Parathyroid adenoma (tissue), 2 donors: ENCODE results near the gene PARVA.

Source experiments
- H2AFZ ChIP-seq: fragments of 300-600 bp; sonication (generic); one replicate; pipeline ENCODE4 v1.7.0; 2017; ENCODE audit warnings: antibody characterized with exemption, mild to moderate bottlenecking
- H3K27ac ChIP-seq: fragments of 300-600 bp; sonication (generic); one replicate; pipeline ENCODE4 v1.7.0; 2017
- H3K27me3 ChIP-seq: fragments of 300-600 bp; sonication (generic); one replicate; pipeline ENCODE4 v1.7.0; 2017; ENCODE audit warnings: low read length; ENCODE audit not compliant: control insufficient read depth, insufficient read depth
- H3K36me3 ChIP-seq: fragments of 300-600 bp; sonication (generic); one replicate; pipeline ENCODE4 v1.7.0; 2017; ENCODE audit warnings: low read length; ENCODE audit not compliant: control insufficient read depth, insufficient read depth
- H3K4me1 ChIP-seq: fragments of 300-600 bp; sonication (generic); one replicate; pipeline ENCODE4 v1.7.0; 2017; ENCODE audit warnings: control low read depth
- H3K4me2 ChIP-seq: fragments of 300-600 bp; sonication (generic); one replicate; pipeline ENCODE4 v1.7.0; 2017; ENCODE audit warnings: low read length
- H3K4me3 ChIP-seq: fragments of 300-600 bp; sonication (generic); one replicate; pipeline ENCODE4 v1.7.0; 2017; ENCODE audit warnings: low read depth, low read length
- H3K79me2 ChIP-seq: fragments of 300-600 bp; sonication (generic); one replicate; pipeline ENCODE4 v1.7.0; 2017; ENCODE audit warnings: control low read depth
- H3K9ac ChIP-seq: fragments of 300-600 bp; sonication (generic); one replicate; pipeline ENCODE4 v1.7.0; 2017; ENCODE audit warnings: mild to moderate bottlenecking
- H3K9me3 ChIP-seq: fragments of 300-600 bp; sonication (generic); one replicate; pipeline ENCODE4 v1.7.0; 2017; ENCODE audit warnings: low read length; ENCODE audit not compliant: control insufficient read depth
- CTCF ChIP-seq: fragments of 300-600 bp; sonication (generic); IDR thresholded peaks from one replicate; pipeline ENCODE4 v1.7.0; 2017; ENCODE audit warnings: antibody characterized with exemption, mild to moderate bottlenecking
- donor health status: primary hyperparathyroidism.

PARVA gene

GRCh38 chr11:12581923-12582322, 204.6 kb downstream of the PARVA start:
- H3K4me1 ChIP-seq: no peaks in the 10 kb centered on the region
- no peak overlapping the region for H3K4me2 ChIP-seq
- H3K36me3 ChIP-seq: no peaks in the 10 kb centered on the region
- no peaks in the 10 kb centered on the region for H3K27me3 ChIP-seq
- H3K4me3 ChIP-seq: no peak overlapping the region
- no peak overlapping the region for H3K9ac ChIP-seq
- no peak overlapping the region for H2AFZ ChIP-seq
- no peak for TF ChIP-seq CTCF
- no peaks in the 10 kb centered on the region for H3K79me2 ChIP-seq
- H3K9me3 ChIP-seq: no peaks in the 10 kb centered on the region
- H3K27ac ChIP-seq: no peak overlapping the region
